Panc1 (cell line): ENCODE measurements around the gene DIAPH2. TPM values are rescaled to one million over a fixed set of nuclear protein-coding genes. Genes with fewer than 3 reads are reported as not detected.

Experiments
- ATAC-seq: fragments of 200-7000 bp; cut with Tn5 transposase; 2 replicates; pipeline ENCODE4 v1.9.1; 2020; ENCODE audit warnings: mild to moderate bottlenecking, moderate library complexity
- BruUV-seq: library from RNA; stranded (reverse); fragments of 400-500 nt; replicated peaks from 2 replicates; lab custom pipeline; 2021; lab: Mats Ljungman, UMichigan
- CTCF ChIA-PET: fragments of 300-600 bp; sonication (Branson Sonifier 250); formaldehyde crosslinking; loops from one replicate; lab custom pipeline; 2022; ENCODE audit warnings: antibody characterized with exemption; lab: Charles Lee
- POLR2A ChIA-PET: fragments of 300-600 bp; sonication (Branson Sonifier 250); formaldehyde crosslinking; loops from one replicate; lab custom pipeline; 2022; ENCODE audit warnings: antibody characterized with exemption; lab: Charles Lee
- DNase-seq: peaks from one replicate; pipeline ENCODE4 v3.0.0-alpha.2; 2010; ENCODE audit warnings: low read depth, low spot score
- H3K27ac ChIP-seq: 2 replicates; pipeline ENCODE4 v1.5.1; 2011; ENCODE audit warnings: mild to moderate bottlenecking, low read length, inconsistent platforms
- H3K27me3 ChIP-seq: fragments of 200-500 bp; sonication (Bioruptor generic); 2 replicates; pipeline ENCODE4 v1.6.0; 2014; ENCODE audit warnings: low read length, inconsistent platforms; ENCODE audit not compliant: control insufficient read depth, insufficient read depth
- H3K36me3 ChIP-seq: fragments of 200-500 bp; sonication (Bioruptor generic); 2 replicates; pipeline ENCODE4 v1.5.1; 2014; ENCODE audit warnings: inconsistent platforms, mild to moderate bottlenecking, low read length, moderate library complexity; ENCODE audit not compliant: control insufficient read depth, insufficient read depth
- H3K4me1 ChIP-seq: 2 replicates; pipeline ENCODE4 v1.5.1; 2011; ENCODE audit warnings: inconsistent platforms, mild to moderate bottlenecking, low read length, moderate library complexity; ENCODE audit not compliant: control insufficient read depth, insufficient read depth
- H3K4me3 ChIP-seq, 2 experiments: 2 replicates each; pipeline ENCODE4 v1.5.1; 2011 to 2012; ENCODE audit warnings: low read depth in 2 of 2, low read length in 2 of 2, mild to moderate bottlenecking in 2 of 2, inconsistent platforms in 1 of 2, moderate library complexity in 1 of 2
- H3K9me3 ChIP-seq: fragments of 200-500 bp; sonication (Bioruptor generic); 2 replicates; pipeline ENCODE4 v1.5.1; 2014; ENCODE audit warnings: low read depth, mild to moderate bottlenecking, inconsistent platforms, low read length, moderate library complexity; ENCODE audit not compliant: control insufficient read depth, insufficient read depth
- POLR2AphosphoS5 ChIP-seq: IDR thresholded peaks from 2 replicates; pipeline ENCODE4 v1.6.1; 2012; ENCODE audit warnings: mild to moderate bottlenecking, low read depth, low read length, moderate library complexity
- REST ChIP-seq, 2 experiments: IDR thresholded peaks; 2 replicates each; pipeline ENCODE4 v1.6.1; 2011 to 2012; ENCODE audit warnings: low read depth in 2 of 2, control low read depth in 1 of 2, low read length in 1 of 2, mild to moderate bottlenecking in 1 of 2, moderate library complexity in 1 of 2; ENCODE audit not compliant: insufficient read depth in 1 of 2
- SIN3A ChIP-seq: IDR thresholded peaks from 2 replicates; pipeline ENCODE4 v1.6.1; 2012; ENCODE audit warnings: low read depth, mild to moderate bottlenecking, low read length, moderate library complexity, borderline replicate concordance; ENCODE audit not compliant: insufficient read depth
- TCF7L2 ChIP-seq: IDR thresholded peaks from 2 replicates; pipeline ENCODE4 v1.6.1; 2011; ENCODE audit warnings: mild to moderate bottlenecking, low read depth, low read length, inconsistent platforms
- in situ Hi-C: cut with HindIII; loops from 2 replicates; pipeline ENCODE4 v1.10.0; 2016; ENCODE audit warnings: low sequenced_read_pairs, low pct_unique_long_range_greater_than_20kb
- intact Hi-C: fragments of 100-400 bp; cut with micrococcal nuclease; formaldehyde crosslinking; loops from one replicate; pipeline ENCODE4 v1.10.0; 2022; ENCODE audit not compliant: unreplicated experiment
- total RNA-seq: library from RNA; stranded (reverse); gene quantifications from one replicate; pipeline ENCODE4 v1.2.1, GENCODE V29; 2021; ENCODE audit not compliant: unreplicated experiment
- TF ChIP-seq, protein P1 (sequence below): fragments of 450-650 bp; IDR thresholded peaks from 2 replicates; pipeline ENCODE4 v1.5.1; 2017; ENCODE audit warnings: mild to moderate bottlenecking

DIAPH2 gene
- total RNA-seq, 1 experiment from 2014 or later, result 17.0 TPM

GRCh38 chrX:97358941-97359340 is 674.3 kb downstream of the DIAPH2 start:
- in situ Hi-C loops (no loop called here), intact Hi-C loops (no loop called here)
- no peaks in the 10 kb centered on the region for H3K9me3 ChIP-seq
- ChIA-PET POLR2A (no interaction called here), CTCF (no interaction called here)
- H3K4me1 ChIP-seq, result no peaks in the 10 kb centered on the region
- TF ChIP-seq REST (IDR thresholded peaks at IDR 0.05; ENCODE audit: insufficient read depth in 1 of 2, low read depth in 2 of 2, low read length in 1 of 2) (no peak), TCF7L2 (no peak), SIN3A (no peak), POLR2AphosphoS5 (no peak)
- TF ChIP-seq, protein P1, sequence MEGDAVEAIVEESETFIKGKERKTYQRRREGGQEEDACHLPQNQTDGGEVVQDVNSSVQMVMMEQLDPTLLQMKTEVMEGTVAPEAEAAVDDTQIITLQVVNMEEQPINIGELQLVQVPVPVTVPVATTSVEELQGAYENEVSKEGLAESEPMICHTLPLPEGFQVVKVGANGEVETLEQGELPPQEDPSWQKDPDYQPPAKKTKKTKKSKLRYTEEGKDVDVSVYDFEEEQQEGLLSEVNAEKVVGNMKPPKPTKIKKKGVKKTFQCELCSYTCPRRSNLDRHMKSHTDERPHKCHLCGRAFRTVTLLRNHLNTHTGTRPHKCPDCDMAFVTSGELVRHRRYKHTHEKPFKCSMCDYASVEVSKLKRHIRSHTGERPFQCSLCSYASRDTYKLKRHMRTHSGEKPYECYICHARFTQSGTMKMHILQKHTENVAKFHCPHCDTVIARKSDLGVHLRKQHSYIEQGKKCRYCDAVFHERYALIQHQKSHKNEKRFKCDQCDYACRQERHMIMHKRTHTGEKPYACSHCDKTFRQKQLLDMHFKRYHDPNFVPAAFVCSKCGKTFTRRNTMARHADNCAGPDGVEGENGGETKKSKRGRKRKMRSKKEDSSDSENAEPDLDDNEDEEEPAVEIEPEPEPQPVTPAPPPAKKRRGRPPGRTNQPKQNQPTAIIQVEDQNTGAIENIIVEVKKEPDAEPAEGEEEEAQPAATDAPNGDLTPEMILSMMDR, result no peak
- no TSS peak for BruUV-seq
- ATAC-seq (no peak), DNase-seq (no peak)
- H3K4me3 ChIP-seq, result no peak overlapping the region
- H3K27ac ChIP-seq, result no peak overlapping the region
- no peaks in the 10 kb centered on the region for H3K27me3 ChIP-seq
- no peaks in the 10 kb centered on the region for H3K36me3 ChIP-seq

GRCh38 chrX:97363843-97364242 is 679.2 kb downstream of the DIAPH2 start:
- POLR2A ChIA-PET, result interaction anchor here (0.7 kb wide), 1 partner anchor 499 kb away, joined by 8 read pairs; no protein-coding TSS in a partner anchor
- H3K27me3 ChIP-seq, result no peaks in the 10 kb centered on the region

DNA sequence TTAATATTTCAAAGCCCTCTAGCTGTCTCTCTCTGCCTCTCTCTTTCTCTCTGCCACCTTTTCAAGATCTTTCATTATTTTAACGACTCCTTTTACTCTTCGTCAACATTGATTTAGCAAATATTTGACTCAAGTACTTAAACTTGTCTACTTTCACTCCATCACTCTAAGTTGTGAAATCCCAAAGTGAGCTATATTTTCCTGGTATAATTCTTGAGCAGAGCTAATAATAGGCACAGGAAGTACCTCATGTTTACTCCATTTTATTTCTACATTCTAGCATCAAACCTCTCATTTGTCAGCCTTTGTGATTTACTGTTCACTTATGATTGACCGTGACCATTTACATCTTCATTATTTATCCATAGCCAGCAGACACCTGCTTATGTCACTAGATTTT is 681.6 kb downstream of the DIAPH2 start:
- Histone ChIP-seq H3K4me3 (no peak overlapping the region), H3K4me1 (no peaks in the 10 kb centered on the region), H3K36me3 (no peaks in the 10 kb centered on the region), H3K27ac (no peak overlapping the region), H3K27me3 (no peaks in the 10 kb centered on the region), H3K9me3 (no peaks in the 10 kb centered on the region)
- ChIA-PET CTCF (no interaction called here), POLR2A (no interaction called here)
- DNase-seq, result no peak
- TF ChIP-seq SIN3A (no peak), TCF7L2 (no peak), REST (IDR thresholded peaks at IDR 0.05; ENCODE audit: insufficient read depth in 1 of 2, low read depth in 2 of 2, low read length in 1 of 2) (no peak), POLR2AphosphoS5 (no peak)
- TF ChIP-seq, protein P1, result no peak
- ATAC-seq, result no peak
- BruUV-seq, result no TSS peak
- in situ Hi-C loops (no loop called here), intact Hi-C loops (no loop called here)

More at GRCh38 chrX:97363843-97364242, 679.2 kb downstream of the DIAPH2 start:
- no peak for TF ChIP-seq SIN3A
- CTCF ChIA-PET, result no interaction called here
- Histone ChIP-seq H3K4me3 (no peak overlapping the region), H3K36me3 (no peaks in the 10 kb centered on the region), H3K27ac (no peak overlapping the region), H3K4me1 (no peaks in the 10 kb centered on the region), H3K9me3 (no peaks in the 10 kb centered on the region)
- ATAC-seq, result no peak
- no TSS peak for BruUV-seq
- in situ Hi-C loops, result no loop called here
- no peak for DNase-seq
- intact Hi-C loops, result no loop called here
